HG03159 (cell line): ENCODE measurements around the gene TASP1.
A peak's percentile ranks its signal among the peaks of the same experiment; 100 is the strongest.

Experiments used
- ATAC-seq: cut with Tn5 transposase; IDR thresholded peaks from one replicate; pipeline ENCODE4 v1.9.1; 2021; ENCODE audit warnings: mild to moderate bottlenecking, moderate library complexity; ENCODE audit not compliant: unreplicated experiment

The TASP1 gene

GRCh38 chr20:13355411-13355810, 283.3 kb downstream of the TASP1 start:
- ATAC-seq, result no peak

- no peak for ATAC-seq
Measured at GRCh38 chr20:13353261-13353945, 285.3 kb downstream of the TASP1 start.

GRCh38 chr20:13349235-13349604, 289.5 kb downstream of the TASP1 start:
- ATAC-seq, result no peak

- no peak for ATAC-seq
Measured at GRCh38 chr20:13348311-13349234, 290.2 kb downstream of the TASP1 start.

- no peak for ATAC-seq
Measured at GRCh38 chr20:13344671-13345070, 294.1 kb downstream of the TASP1 start.

- no peak for ATAC-seq
Measured at GRCh38 chr20:13342469-13343242, 296.1 kb downstream of the TASP1 start.

- peak; percentile 38 for ATAC-seq
Measured at GRCh38 chr20:13341737-13342393, 296.9 kb downstream of the TASP1 start.

- no peak for ATAC-seq
Measured at GRCh38 chr20:13340088-13340487, 298.6 kb downstream of the TASP1 start.
